Central memory CD4-positive, alpha-beta T cell (primary cell): ENCODE data around the gene MPZ.
"Not testable (repeated sequence)": the region's sequence is repeated elsewhere in the genome, so short reads cannot be mapped to it uniquely, and the experiment has no call there.

Experiments
- DNase-seq: peaks from one replicate; pipeline ENCODE4 v3.0.0; 2022

MPZ gene

GRCh38 chr1:161299347-161299746 is 10.4 kb downstream of the MPZ start:
- DNase-seq: no peak

GRCh38 chr1:161298116-161298515 is 11.7 kb downstream of the MPZ start:
- no peak for DNase-seq

- no peak for DNase-seq
These were observed 12.4 kb downstream of the MPZ start for GRCh38 chr1:161297415-161297814.

- no peak for DNase-seq
These were observed 19.0 kb downstream of the MPZ start for GRCh38 chr1:161290779-161291178.

- no peak for DNase-seq
These were observed 22.2 kb downstream of the MPZ start for GRCh38 chr1:161287482-161288054.

- DNase-seq: no peak
These were observed 24.2 kb downstream of the MPZ start for GRCh38 chr1:161285521-161285920.

GRCh38 chr1:161285113-161285512 is 24.7 kb downstream of the MPZ start:
- no peak for DNase-seq

GRCh38 chr1:161282991-161283390 is 26.8 kb downstream of the MPZ start:
- DNase-seq: no peak

GRCh38 chr1:161274874-161275273 is 34.9 kb downstream of the MPZ start:
- no peak for DNase-seq

- DNase-seq: no peak
These were observed 36.4 kb downstream of the MPZ start for GRCh38 chr1:161273402-161273801.

- DNase-seq: no peak
These were observed 42.4 kb downstream of the MPZ start for GRCh38 chr1:161267321-161267720.

GRCh38 chr1:161266836-161267235 is 42.9 kb downstream of the MPZ start:
- DNase-seq: no peak

GRCh38 chr1:161266202-161266601 is 43.6 kb downstream of the MPZ start:
- DNase-seq: no peak

- no peak for DNase-seq
These were observed 44.5 kb downstream of the MPZ start for GRCh38 chr1:161265305-161265704.

- DNase-seq: no peak
These were observed 48.2 kb downstream of the MPZ start for GRCh38 chr1:161261261-161262235.

GRCh38 chr1:161260376-161261260 is 49.1 kb downstream of the MPZ start:
- no peak for DNase-seq

- no peak for DNase-seq
These were observed 50.0 kb downstream of the MPZ start for GRCh38 chr1:161259765-161260164.

- DNase-seq: no peak
These were observed 50.4 kb downstream of the MPZ start for GRCh38 chr1:161259345-161259702.

GRCh38 chr1:161258439-161259344 is 51.1 kb downstream of the MPZ start, which contains the start of gene PCP4L1:
Gene PCP4L1, plus strand, starts transcription at chr1:161258745. Its CDS starts 230 bp downstream, at chr1:161258975.
- DNase-seq: peak; percentile 5

- DNase-seq: not testable (repeated sequence)
These were observed 52.7 kb downstream of the MPZ start for GRCh38 chr1:161257109-161257508.

GRCh38 chr1:161255955-161256520 is 53.7 kb downstream of the MPZ start:
- DNase-seq: not testable (repeated sequence)

- not testable (repeated sequence) for DNase-seq
These were observed 54.5 kb downstream of the MPZ start for GRCh38 chr1:161255302-161255701.
